Measurements from ENCODE around the gene ALG14.
A peak's percentile ranks its signal among the peaks of the same experiment; 100 is the strongest.

Gene ALG14

DNA sequence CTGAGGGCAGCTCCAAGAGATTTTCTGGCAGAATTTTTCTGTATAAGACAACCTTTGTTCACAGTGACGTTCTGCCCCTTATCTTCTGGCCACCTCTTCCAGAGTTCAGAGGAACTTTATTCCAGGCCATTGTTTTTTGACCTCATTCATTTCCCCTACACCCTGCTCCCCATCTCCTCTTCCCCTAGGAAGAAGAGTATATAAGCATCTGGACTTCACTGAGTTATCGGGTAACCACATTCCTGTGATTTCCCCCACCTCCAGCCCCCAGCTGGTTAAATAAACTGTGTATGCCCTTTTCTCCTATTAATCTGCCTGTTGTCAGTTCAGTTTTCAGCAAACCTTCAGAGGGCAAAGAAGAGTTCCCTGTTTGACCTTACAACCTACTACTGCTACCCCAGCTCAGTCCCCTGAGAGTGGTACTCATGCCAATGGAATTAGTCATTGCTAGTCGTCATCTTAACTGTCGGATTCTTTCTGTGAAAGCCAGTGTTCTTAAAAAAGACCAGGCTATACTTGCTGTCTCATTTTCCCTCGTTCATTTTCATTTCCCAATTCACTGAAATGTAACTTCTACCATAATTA, 14.3 kb upstream of the ALG14 start:
- TF ChIP-seq, protein P1, sequence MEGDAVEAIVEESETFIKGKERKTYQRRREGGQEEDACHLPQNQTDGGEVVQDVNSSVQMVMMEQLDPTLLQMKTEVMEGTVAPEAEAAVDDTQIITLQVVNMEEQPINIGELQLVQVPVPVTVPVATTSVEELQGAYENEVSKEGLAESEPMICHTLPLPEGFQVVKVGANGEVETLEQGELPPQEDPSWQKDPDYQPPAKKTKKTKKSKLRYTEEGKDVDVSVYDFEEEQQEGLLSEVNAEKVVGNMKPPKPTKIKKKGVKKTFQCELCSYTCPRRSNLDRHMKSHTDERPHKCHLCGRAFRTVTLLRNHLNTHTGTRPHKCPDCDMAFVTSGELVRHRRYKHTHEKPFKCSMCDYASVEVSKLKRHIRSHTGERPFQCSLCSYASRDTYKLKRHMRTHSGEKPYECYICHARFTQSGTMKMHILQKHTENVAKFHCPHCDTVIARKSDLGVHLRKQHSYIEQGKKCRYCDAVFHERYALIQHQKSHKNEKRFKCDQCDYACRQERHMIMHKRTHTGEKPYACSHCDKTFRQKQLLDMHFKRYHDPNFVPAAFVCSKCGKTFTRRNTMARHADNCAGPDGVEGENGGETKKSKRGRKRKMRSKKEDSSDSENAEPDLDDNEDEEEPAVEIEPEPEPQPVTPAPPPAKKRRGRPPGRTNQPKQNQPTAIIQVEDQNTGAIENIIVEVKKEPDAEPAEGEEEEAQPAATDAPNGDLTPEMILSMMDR (IDR thresholded peaks at IDR 0.05; ENCODE audit: borderline replicate concordance, insufficient read depth, low read depth, low read length): no peak
- no peak overlapping the region for H3K4me3 ChIP-seq (ENCODE audit: low read depth, low read length)

DNA sequence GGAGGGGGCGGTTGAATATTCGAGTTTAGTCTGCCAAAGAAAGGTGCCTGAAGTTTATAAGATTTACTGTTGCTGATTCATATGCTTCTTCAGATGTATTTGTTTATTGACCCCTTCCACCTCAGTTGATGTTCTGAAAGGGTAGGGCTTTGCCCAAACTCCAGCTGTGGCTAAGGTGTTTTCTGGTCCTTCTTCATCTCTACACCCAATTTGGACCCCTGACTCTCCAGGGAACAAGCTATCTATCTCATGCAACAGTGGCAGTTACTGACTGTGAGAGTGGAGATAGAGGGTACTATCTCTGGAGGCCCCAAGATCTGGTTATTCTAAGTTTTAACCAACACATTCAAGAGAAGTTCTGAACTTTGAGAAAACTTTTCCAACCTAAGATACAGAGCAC, 12.6 kb upstream of the ALG14 start:
- H3K4me3 ChIP-seq (ENCODE audit: low read depth, low read length): no peak overlapping the region
- TF ChIP-seq, protein P1 (IDR thresholded peaks at IDR 0.05; ENCODE audit: borderline replicate concordance, insufficient read depth, low read depth, low read length): no peak

DNA sequence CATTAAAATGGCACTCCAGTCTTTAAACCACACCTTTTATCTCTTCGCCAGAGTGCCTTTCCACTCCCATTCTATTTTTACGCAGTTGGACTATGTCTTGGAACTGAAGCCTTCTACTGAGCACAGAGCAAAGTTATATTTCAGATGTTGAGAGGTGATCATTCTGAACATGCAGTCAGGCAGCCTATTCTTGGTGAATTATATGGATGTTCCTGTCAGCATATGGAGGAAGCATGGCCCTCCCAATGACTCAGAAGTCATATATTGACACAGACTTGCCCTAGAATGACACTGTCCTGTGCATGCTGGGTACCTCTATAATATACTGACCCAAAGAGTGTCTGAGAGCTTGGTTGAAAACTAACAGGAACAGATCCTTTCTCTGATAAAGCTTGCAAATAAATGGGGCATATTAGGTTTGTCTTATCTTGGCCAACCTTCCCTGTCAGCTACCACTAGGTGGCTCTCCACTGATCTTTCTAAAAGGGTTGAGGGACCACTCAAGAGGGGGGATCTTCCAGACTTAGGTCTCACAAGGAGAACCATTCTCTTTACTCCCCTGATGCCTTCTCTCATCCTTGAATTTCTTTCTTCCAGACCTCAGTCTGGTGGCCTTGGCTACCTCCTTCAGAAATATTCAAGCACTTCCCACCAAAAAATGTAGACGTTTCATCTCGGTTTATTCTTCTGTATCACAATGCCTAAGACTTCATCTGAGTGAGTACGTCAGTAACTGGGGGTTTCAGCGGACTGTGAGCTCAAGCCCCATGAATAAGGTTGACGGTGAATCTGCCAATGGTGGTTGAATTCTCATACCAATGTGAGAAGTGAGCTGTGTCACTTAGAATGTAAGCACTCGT, 11.8 kb upstream of the ALG14 start:
- H3K4me3 ChIP-seq (ENCODE audit: low read depth, low read length): no peak overlapping the region
- TF ChIP-seq, protein P1 (IDR thresholded peaks at IDR 0.05; ENCODE audit: borderline replicate concordance, insufficient read depth, low read depth, low read length): peak; percentile 67; the same call in 1 of the 2 replicates

DNA sequence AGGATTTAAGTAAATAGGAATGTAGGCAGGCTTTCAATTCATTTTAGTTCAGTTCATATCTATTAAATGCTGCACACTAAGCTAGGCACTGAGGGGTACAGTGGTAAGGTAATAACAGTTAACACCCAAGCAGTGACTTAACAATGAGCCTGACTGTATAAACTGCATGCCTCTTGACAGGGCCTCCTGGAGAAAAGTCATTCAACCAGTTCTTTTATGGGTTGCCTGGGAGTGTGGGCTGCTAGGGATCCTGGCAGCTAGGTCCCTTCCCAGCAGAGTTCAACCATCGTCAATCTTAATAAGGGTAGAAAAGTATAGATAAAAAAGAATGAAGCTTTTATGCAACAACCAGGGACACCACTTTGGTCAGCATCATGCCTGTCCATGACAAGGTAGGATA, 8.1 kb upstream of the ALG14 start:
- no peak overlapping the region for H3K4me3 ChIP-seq (ENCODE audit: low read depth, low read length)
- TF ChIP-seq, protein P1 (IDR thresholded peaks at IDR 0.05; ENCODE audit: borderline replicate concordance, insufficient read depth, low read depth, low read length): no peak

DNA sequence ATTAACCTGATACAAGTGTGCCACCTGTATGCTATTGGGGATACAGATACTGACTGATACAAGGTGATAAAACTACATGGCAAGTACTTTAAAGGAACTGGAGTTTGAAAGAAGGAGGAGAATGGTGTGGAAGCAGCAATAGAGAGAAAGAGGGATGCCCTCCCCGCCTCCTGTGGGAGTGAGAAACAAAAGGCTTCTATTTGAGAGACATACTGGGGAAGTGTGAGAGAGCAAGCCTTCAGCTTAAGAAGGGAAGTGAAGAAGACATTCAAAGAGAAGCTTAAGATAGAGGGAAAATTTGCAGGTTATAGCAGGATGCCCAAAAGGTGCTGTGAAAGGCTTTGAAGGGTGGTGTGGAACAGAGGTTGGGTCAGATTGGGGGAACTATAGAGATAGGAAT, 7.7 kb upstream of the ALG14 start:
- H3K4me3 ChIP-seq (ENCODE audit: low read depth, low read length): no peak overlapping the region
- TF ChIP-seq, protein P1 (IDR thresholded peaks at IDR 0.05; ENCODE audit: borderline replicate concordance, insufficient read depth, low read depth, low read length): no peak

DNA sequence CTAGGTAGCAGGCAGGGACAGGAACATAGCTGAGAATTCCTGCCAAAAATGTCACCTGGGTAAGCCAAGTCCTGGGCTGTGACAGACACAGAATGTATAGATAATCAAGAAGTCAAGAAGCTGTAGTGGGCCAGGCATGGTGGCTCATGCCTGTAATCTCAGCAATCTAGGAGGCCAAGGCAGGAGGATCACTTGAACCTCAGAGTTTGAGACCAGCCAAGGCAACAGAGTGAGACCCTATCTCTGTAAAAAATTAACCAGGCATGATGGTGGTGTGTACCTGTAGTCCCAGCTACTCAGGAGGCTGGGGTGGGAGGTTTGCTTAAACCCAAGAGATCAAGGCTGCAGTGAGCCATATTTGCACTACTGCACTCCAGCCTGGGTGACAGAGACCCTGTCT, 3.3 kb upstream of the ALG14 start:
- TF ChIP-seq, protein P1 (IDR thresholded peaks at IDR 0.05; ENCODE audit: borderline replicate concordance, insufficient read depth, low read depth, low read length): no peak
- H3K4me3 ChIP-seq (ENCODE audit: low read depth, low read length): no peak overlapping the region

DNA sequence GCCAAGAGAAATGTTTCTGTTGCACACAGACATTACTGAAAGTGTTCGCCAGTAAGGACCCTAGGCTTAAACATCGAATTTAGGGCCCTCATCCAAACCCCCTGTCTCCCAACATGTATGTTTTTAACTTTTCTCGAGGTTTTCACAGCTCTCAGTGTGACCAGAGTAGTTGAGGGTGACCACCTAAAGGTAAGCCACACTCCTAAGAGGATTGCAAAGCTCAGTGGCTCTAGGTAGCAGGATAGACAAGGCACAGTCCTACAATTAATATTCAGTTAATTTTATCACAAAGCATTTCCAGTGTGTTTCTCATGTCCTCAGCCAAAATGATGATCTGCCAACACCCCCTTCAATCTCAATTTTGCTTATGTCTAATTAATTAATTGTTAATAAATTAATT, 695 bp upstream of the ALG14 start:
- peak overlapping the region; percentile 91 for H3K4me3 ChIP-seq (ENCODE audit: low read depth, low read length)
- TF ChIP-seq, protein P1 (IDR thresholded peaks at IDR 0.05; ENCODE audit: borderline replicate concordance, insufficient read depth, low read depth, low read length): no peak
